ENCODE results near the gene ETS2.

Gene ETS2

DNA sequence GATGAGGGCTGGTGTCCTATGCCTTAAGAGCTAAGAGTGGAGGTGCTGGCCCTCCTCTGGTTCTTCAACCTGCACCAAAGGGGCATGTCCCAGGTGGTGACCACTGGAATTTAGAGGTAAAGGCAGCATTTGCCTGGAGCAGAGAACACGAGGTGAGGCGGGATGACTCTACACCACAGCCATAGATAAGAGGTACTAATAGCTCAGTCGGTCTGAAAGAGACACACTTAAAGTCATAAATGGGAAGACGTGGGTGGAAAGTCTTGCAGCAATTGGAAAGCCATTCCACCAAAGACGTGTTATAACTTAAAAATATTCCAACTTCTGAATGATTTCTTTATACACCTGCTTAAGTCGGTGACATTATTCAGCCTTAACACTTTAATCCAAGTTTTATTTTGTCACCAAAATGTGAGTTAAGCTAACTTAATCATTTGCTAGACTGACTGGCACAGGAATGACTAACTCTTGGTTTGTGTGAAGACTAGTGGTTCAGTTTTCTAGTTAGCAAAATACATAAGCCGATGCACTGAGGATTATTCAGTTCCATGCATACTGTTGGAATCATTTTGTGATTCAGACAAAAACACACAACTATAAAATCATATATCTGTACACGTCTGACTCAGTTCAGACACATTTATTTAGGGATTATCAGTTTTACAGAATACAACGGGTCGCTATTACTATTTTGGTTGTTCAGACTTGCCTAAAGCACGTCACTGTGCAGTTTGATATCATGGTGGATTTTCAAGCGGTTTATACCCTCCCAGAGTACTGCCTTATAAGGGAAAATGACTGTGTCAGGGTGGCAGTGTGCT is 4.6 kb upstream of the ETS2 start:
- no peak for DNase-seq (ENCODE audit: low read depth in 2 of 2)

DNA sequence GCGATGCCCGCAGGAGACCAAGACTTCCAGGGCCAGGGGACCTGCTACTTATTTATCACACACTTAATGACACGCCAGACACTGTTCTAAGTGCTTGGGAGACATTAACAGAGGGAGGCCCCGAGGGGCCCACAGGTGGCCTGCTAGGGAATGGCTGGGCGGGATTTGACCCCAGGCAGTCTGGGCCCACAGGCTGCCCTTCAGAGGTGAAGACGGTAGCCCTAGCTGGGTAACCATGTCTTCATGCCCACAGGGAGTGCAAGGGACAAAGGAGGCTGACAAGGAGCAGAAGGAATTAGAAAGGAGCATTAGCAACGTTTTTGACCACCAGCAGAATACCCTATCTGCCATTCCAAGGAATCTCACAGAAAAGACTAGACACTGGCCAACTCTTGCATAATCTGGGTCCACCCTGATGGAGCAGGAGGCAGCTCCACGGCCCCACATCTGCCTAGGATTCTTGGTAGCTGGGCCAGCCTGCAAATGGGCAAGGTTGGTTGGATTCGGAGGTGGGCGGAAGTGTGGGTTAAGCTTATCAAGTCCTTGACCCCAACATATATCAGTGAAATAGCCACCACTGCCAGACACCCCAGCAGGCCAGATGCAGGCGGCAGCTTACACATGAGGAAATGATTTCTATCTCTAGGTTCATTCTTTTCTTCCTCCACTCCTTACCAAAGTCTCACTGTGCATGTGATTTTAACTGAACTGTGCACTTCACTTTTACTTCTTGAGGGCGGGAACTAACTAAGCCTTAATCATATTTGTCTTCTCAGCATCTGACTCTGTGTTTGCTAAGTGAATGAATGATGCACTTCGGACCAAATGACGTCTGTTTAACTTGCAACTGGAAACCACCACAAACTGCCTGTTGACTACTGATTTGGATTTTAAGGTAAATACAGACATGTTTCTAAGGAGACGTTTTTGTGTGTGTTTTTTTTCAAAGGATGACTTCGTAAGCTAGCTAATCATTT is 3.4 kb upstream of the ETS2 start:
- no peak for DNase-seq (ENCODE audit: low read depth in 2 of 2)

DNA sequence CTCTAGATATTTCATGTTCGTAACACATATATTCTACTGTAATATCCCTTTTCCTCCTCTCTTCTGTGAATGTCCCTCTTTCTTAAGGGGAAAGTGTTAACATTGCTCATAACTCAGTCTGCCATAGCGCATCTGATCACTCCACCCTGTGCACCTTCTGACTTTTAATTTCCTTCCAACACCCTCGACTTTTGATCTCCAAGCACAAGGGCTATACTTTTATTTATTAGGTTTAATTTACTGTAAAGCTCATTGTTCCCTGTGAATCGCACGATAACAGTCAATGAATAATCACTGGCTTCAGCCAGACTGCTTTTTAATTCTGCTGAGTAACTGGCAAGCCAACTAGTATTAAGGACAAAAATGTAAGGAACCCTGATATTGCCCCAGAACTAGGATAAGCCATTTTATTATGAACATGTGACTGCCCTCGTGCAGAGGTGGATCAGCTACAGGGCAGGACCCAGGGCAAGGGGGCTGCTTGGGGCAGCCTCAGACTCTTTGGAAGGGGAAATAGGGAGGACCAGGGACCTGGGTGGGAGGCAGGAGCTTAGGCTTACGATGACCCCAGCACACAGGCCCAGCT is 2.6 kb upstream of the ETS2 start:
- no peak for DNase-seq (ENCODE audit: low read depth in 2 of 2)

GRCh38 chr21:38804030-38804788 is 1.5 kb upstream of the ETS2 start:
- no peak for DNase-seq (ENCODE audit: low read depth in 2 of 2)

DNA sequence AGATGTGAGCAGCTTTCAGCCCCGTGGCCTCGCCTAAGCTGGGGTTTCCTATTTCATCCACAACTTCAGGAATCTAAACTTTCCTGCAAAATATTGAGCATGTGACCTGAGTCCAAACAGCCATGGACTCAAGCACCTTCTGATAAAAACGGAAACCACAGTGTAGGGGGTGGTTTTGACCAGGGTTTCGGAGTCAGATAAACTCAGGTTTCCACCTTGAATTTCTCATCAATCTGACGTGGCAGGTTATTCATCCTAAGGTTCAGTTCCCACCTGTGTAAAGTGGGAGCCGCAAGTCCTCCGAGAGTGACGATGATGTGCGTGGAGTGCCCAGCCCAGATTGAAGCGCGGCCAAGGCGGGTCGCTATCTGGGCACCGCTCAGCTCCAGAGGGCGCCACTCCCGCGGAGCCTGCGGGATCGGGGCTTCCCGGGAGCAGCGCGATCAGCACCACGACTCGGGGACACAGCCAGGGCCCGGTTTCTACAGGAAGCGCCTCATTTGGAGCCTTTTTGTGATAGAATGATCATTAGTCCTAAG is 871 bp upstream of the ETS2 start:
- peak; percentile 17 to 35 for DNase-seq (ENCODE audit: low read depth in 2 of 2)

GRCh38 chr21:38806153-38806941 is 618 bp downstream of the ETS2 start:
- DNase-seq (ENCODE audit: low read depth in 2 of 2) = no peak

DNA sequence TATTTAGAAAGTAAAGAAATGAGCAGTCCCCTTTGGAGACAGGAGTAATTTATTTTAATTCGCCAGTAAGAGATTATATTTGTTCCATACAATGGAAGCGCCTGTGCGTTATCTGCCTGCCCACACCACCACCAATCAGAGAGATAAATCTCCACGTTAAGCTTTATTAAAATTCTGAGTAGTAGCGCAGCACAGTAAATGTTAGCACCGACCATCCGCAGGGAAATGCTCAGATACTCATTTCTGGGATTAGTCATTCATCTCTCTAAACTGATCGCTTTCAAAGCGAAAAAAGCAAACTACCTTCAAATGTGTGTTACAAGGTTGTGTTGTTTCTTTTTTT is 1.2 kb downstream of the ETS2 start:
- DNase-seq (ENCODE audit: low read depth in 2 of 2) = no peak

DNA sequence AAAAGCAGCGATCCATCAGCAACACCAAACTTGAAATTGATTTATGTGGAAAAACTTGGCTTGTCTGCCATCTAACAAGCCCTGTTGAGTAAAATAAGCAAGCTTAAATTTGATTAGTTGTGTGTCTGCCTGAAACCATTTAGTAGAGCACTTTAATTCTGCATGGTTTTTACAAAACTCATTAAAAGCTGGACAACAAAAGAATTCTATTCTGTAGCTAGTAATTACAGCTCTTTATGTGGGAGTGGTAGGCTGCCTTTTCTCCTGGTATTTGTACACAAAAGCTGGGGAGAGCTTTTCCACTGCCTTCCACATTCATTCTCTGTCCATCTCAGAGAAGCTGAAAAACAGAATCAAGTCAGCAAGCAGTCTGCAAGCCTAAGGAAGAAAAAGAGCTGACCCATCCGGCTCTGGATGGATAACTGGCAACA is 1.7 kb downstream of the ETS2 start:
- no peak for DNase-seq (ENCODE audit: low read depth in 2 of 2)

DNA sequence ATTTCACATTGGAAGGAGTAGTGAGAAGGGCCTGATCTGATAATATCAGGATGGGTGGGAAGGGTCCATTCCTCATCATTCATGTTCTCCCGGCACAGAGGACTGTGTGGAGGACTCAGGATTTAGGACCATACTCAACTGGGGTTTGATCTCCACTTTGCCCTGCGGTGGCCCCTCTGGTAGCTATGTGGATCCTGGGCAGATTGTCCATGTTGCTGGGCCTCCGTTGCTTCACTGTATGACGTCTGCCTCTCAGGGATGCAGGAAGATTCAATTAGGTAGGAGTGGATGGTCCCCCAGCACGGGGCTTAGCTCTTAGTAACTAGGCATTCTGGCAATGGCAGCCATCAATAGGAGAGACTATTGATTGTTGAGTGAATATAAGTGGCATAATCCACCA is 2.3 kb downstream of the ETS2 start:
- DNase-seq (ENCODE audit: low read depth in 2 of 2) = no peak

DNA sequence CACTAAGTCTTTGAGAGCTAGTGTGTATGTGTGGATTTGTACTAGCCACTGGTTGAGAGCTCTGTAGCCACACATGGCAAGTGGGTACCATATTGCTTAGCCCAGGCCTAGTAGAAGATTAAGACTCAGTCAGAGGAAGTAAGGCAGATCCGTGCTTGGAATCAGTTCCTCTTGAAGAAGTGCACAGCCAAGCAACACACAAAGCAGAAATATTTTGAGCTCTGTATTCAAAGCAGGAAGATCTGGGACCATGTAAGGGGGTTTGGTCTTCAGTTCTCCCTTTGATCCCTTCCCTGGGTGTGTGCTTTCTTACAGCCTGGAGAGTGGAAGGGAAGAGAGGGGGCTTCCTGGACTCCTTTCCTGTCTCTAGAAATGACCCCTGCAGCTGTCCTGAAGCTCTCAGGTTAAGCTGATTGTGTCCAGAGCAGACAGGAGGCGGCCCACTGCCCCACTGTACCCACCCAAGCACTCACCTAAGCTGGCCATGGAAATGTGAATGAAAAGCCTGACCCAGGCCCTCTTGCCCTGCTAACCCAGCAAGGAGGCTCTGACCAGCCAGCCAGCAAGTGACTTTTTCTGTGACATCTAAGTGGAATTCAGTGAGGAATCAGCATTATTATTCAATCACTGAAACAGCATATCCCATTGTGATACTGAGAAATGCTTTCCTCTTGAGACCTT is 3.6 kb downstream of the ETS2 start:
- no peak for DNase-seq (ENCODE audit: low read depth in 2 of 2)

DNA sequence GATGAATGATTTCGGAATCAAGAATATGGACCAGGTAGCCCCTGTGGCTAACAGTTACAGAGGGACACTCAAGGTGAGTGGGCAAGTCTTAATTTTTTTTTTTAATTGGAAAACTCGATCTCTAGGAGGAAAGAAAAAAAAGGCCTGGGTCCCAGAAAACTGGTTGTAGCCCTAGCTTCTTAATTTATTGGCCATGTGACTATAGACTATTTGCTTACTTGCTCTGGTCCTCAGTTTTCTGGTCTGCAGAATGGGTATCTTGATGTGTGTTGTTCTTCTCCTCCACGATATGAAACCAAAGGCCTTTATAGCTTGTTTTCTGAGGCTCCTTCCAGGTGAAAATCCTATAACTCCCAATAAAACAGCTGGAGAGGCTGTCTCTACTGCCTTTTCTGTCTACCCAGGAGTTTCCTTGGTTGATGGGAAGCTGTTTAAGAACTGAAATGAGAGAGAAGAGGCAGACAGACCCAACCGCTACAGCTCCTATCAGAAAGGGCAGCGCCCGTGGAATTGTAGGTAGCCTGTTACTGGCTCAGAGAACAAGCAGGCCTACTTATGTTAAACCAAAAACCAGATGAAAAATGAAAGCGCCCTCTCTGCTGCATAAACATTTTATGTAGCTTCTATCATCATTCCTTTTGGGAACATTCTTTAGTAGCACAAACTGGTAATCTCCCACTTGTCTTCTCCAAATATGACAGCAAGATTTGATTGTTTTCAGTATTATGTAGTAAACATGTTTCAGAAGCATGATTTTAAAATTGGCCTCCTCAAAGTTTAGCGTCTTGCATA is 4.5 kb downstream of the ETS2 start:
- DNase-seq (ENCODE audit: low read depth in 2 of 2) = no peak

DNA sequence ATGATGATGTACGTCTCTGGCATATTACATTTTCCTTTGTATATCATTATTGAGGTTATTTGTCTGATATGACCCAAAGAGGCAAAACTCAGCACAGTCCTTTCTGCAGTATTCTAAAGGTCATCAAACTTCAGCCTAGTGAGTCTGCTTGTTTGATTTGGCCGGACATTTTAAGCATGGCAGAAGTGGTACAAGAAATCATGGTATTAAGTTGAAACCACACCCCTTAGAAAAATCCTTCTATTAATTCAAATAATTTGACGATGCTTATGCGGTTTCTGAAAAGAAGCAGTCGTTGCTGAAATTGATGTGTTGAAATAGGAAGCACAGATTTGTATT is 5.1 kb downstream of the ETS2 start:
- no peak for DNase-seq (ENCODE audit: low read depth in 2 of 2)

DNA sequence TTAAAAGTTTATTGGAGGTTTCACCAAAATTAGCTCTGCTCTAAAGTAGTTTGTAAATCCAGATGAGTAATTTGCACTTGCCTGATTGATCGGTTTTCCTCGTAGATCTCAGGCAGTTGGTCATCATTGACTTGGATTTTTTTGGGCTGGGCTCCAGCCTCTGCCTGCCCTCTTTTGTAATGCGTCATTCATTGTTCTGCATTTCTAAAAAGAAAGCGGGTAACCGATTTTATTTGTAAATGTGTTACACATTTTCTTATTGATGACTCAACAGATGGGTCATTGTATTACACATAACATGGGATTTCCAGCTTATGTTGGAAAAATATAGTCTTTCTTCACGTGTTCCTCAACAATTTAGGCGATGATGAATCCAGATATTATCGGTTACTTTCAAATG is 5.5 kb downstream of the ETS2 start:
- no peak for DNase-seq (ENCODE audit: low read depth in 2 of 2)

- no peak for DNase-seq (ENCODE audit: low read depth in 2 of 2)
Measured at GRCh38 chr21:38813143-38813542, 7.4 kb downstream of the ETS2 start.

DNA sequence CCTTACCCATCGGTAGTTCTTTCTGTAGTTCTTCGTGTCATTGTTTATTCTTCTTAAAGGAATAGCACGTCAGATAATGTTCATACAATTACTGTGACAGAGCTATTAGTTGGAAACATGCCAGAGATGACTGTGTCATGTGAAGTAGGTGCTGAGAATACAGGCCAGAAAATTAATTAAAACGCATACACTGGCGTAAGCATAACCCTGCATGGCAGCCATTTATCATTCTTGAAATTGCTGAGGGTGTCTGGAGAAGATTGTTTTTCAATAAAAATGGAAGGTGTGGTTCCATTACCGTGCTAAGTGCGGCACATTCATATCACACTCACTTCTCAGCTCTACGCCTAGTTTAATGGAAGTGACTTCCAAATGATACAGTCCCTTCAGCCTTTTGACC is 7.8 kb downstream of the ETS2 start:
- no peak for DNase-seq (ENCODE audit: low read depth in 2 of 2)

DNA sequence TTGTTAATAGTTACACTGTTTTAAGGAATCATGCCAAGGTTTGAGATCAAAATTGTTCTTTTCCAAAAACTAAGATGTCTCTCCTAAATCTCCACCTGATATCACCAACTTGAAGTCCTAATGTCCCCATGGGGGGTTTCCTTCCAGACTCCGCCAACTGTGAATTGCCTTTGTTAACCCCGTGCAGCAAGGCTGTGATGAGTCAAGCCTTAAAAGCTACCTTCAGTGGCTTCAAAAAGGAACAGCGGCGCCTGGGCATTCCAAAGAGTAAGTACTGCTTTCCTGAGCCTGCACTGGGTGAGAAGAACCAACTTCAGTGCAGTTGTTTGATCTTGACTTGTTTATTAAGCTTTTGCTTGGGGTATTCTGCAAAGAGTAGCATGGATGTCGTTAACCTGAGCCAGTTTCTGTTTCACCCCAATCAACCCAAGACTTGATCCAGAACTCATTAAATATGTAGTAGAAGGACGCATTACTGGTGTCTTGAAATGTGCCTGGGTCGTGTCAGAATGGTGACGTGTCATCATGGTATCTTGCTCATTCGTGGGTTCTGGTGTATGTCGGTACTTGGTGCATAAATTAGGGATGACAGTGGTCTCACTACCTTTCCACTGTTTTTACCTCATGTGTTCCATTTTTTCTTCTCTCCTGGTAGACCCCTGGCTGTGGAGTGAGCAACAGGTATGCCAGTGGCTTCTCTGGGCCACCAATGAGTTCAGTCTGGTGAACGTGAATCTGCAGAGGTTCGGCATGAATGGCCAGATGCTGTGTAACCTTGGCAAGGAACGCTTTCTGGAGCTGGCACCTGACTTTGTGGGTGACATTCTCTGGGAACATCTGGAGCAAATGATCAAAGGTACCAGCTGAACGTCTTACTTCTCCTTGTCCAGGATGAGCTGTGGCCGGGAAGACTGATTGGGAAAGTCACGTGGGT is 8.7 kb downstream of the ETS2 start:
- no peak for DNase-seq (ENCODE audit: low read depth in 2 of 2)

DNA sequence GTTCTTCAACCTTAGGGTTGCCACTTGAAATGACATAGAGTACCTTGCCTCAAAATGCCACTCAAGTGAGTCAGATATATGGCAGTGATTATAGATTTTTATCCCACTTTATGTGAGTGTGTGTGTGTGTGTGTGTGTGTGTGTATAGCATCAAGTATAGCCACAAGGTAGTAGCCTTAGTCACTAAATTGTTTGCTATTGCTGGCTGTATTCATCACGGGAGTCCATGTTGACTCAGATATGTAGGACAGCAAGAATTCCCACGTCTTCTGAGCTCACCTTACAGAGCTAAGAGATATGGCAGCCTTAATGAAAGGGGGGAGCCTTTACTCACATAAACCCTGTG is 9.3 kb downstream of the ETS2 start:
- DNase-seq (ENCODE audit: low read depth in 2 of 2) = no peak

GRCh38 chr21:38816400-38816977 is 10.8 kb downstream of the ETS2 start:
- no peak for DNase-seq (ENCODE audit: low read depth in 2 of 2)

Measured in stimulated activated CD4-positive, alpha-beta T cell treated with anti-CD3 and anti-CD28 coated beads, Interleukin-15, amount 100 ng/mL, for 48 hours (primary cell).